Esophagus muscularis mucosa (tissue), 4 donors: ENCODE measurements around the gene IGF2R. TPM values are rescaled to one million over a fixed set of nuclear protein-coding genes. Genes with fewer than 3 reads are reported as not detected.

ENCODE experiments used
- DNase-seq: peaks from one replicate; pipeline ENCODE4 v3.0.0-alpha.2; 2017; ENCODE audit errors: extremely low spot score
- H3K27ac ChIP-seq, 4 donors: fragments of 200-600 bp; sonication (generic); replicated peaks in 1 of 4; 1 replicate in 3 of 4; 2 replicates in 1 of 4; pipeline ENCODE4 v1.5.1; 2016 to 2019; ENCODE audit warnings: mild to moderate bottlenecking in 1 of 4
- H3K27me3 ChIP-seq, 4 donors: fragments of 200-600 bp; sonication (generic); one replicate each; pipeline versions ENCODE4 v1.5.1 to v1.6.0; 2016 to 2019
- H3K36me3 ChIP-seq, 4 donors: fragments of 200-600 bp; sonication (generic); one replicate each; pipeline ENCODE4 v1.5.1; 2016 to 2019
- H3K4me1 ChIP-seq, 4 donors: fragments of 200-600 bp; sonication (generic); one replicate each; pipeline ENCODE4 v1.5.1; 2016 to 2019
- H3K4me3 ChIP-seq, 4 donors: fragments of 200-600 bp; sonication (generic); 1 replicate in 2 of 4; 2 replicates in 2 of 4; pipeline ENCODE4 v1.5.1; 2016 to 2019; ENCODE audit warnings: mild to moderate bottlenecking in 4 of 4, moderate library complexity in 1 of 4
- H3K9me3 ChIP-seq, 4 donors: fragments of 200-600 bp; sonication (generic); 1 replicate in 3 of 4; 2 replicates in 1 of 4; pipeline ENCODE4 v1.5.1; 2016 to 2019
- EP300 ChIP-seq: sonication (generic); formaldehyde crosslinking; IDR thresholded peaks from one replicate; pipeline ENCODE4 v1.6.1; 2017; ENCODE audit warnings: antibody characterized with exemption
- POLR2A ChIP-seq: fragments of 450-650 bp; IDR thresholded peaks from one replicate; pipeline ENCODE4 v1.6.1; 2017; ENCODE audit warnings: antibody characterized with exemption, moderate library complexity, mild to moderate bottlenecking, low read depth
- POLR2AphosphoS5 ChIP-seq, 2 donors: sonication (generic); formaldehyde crosslinking; IDR thresholded peaks; one replicate each; pipeline ENCODE4 v1.6.1; 2017; ENCODE audit warnings: antibody characterized with exemption in 2 of 2
- WGBS: methylation state at CpG from one replicate; pipeline ENCODE4 v1.1.5; 2018; 5-methylcytosine and 5-hydroxymethylcytosine counted together
- intact Hi-C: fragments of 100-400 bp; cut with DNase I; formaldehyde crosslinking; loops from one replicate; pipeline ENCODE4 v1.15.1; 2023
- total RNA-seq, 4 donors: library from RNA; depleted of rRNA; stranded (reverse); fragments of >200 nt; gene quantifications; one replicate each; pipeline versions ENCODE4 v1.1.0 to v1.2.1, GENCODE V29; 2016
- TF ChIP-seq, protein P1 (sequence below), 3 experiments: fragments of 200-600 bp in 2 of 3; fragments of 450-650 bp in 1 of 3; sonication (generic) in 2 of 3; IDR thresholded peaks; one replicate each; pipeline ENCODE4 v1.5.1; 2017 to 2019; ENCODE audit warnings: antibody characterized with exemption in 3 of 3, mild to moderate bottlenecking in 2 of 3, moderate library complexity in 1 of 3

Gene IGF2R
- total RNA-seq, 4 donors from 2014 or later = 43.6 to 75.3 (median 58.4) TPM

DNA sequence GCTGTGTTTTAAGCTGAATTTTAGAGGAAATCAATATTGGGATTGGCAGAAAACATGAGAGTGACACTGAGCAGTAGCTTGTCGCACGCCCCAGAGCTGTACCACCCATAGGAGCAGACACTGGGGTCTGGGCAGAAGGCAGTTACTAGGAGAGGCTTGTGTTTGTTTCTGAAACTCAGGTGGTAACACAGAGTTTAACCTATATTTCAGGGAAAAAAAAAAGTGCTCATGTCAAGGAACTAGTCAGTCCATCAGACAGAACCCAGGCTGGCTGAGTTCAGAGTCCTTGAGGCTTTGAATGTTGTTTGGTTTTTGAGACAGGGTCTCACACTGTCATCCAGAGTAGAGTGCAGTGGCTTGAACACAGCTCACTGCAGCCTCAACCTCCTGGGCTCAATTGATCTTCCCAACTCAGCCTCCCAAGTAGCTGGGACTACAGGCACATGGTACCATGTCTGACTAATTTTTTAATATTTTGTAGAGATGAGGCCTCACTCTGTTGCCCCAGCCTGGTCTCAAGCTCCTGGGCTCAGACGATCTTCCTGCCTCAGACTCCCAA, 159.3 kb downstream of the IGF2R start:
- H3K9me3 ChIP-seq = no peaks in the 10 kb centered on the region
- H3K27me3 ChIP-seq = no peaks in the 10 kb centered on the region
- no peak overlapping the region for H3K4me3 ChIP-seq
- no peaks in the 10 kb centered on the region for H3K36me3 ChIP-seq
- H3K4me1 ChIP-seq = no peaks in the 10 kb centered on the region
- WGBS = 95% methylated on average over 3 of the region's 3 CpGs
- TF ChIP-seq POLR2A (no peak), EP300 (no peak), POLR2AphosphoS5 (IDR thresholded peaks at IDR 0.05) (no peak)
- TF ChIP-seq, protein P1, sequence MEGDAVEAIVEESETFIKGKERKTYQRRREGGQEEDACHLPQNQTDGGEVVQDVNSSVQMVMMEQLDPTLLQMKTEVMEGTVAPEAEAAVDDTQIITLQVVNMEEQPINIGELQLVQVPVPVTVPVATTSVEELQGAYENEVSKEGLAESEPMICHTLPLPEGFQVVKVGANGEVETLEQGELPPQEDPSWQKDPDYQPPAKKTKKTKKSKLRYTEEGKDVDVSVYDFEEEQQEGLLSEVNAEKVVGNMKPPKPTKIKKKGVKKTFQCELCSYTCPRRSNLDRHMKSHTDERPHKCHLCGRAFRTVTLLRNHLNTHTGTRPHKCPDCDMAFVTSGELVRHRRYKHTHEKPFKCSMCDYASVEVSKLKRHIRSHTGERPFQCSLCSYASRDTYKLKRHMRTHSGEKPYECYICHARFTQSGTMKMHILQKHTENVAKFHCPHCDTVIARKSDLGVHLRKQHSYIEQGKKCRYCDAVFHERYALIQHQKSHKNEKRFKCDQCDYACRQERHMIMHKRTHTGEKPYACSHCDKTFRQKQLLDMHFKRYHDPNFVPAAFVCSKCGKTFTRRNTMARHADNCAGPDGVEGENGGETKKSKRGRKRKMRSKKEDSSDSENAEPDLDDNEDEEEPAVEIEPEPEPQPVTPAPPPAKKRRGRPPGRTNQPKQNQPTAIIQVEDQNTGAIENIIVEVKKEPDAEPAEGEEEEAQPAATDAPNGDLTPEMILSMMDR (IDR thresholded peaks at IDR 0.05) = no peak
- no peak overlapping the region for H3K27ac ChIP-seq
- intact Hi-C loops = no loop called here
- DNase-seq = no peak

DNA sequence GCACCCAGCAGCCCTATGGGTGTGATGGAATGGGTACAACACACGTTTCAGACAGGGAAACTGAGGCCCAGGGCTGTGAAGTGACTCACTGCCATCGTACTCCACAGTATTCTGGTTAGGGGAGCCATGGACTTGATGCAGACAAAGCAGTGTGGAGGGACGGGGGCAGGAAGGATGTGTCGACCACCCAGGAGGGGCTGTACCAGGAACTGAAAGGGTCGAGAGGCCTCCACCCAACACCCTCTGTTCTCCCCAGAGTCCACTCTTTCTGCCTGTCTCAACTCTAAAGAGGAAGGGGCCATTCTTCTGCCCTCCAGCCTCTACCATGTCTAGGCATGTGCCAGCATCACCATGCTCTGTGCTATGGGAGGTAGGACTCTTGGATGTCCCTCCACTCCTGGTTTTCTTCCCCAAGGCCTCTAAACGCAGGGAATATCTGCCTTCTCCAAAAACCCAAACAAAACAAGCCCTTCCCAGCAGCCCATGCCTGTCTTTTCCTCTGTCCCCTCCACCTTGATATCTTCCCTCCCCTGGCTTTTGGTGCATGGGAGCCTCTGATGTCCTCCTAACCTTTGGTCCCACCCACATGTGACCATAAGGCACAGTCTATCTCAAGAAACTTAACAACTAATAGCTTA, 160.1 kb downstream of the IGF2R start:
- Histone ChIP-seq H3K27ac (no peak overlapping the region), H3K9me3 (no peaks in the 10 kb centered on the region), H3K4me3 (no peak overlapping the region), H3K36me3 (no peaks in the 10 kb centered on the region), H3K4me1 (no peaks in the 10 kb centered on the region), H3K27me3 (no peaks in the 10 kb centered on the region)
- intact Hi-C loops = no loop called here
- WGBS = 69% methylated on average over 6 of the region's 6 CpGs
- no peak for DNase-seq
- TF ChIP-seq EP300 = no peak
- no peak for TF ChIP-seq POLR2A
- TF ChIP-seq, protein P1 (IDR thresholded peaks at IDR 0.05) = no peak
- no peak for TF ChIP-seq POLR2AphosphoS5 (IDR thresholded peaks at IDR 0.05)

DNA sequence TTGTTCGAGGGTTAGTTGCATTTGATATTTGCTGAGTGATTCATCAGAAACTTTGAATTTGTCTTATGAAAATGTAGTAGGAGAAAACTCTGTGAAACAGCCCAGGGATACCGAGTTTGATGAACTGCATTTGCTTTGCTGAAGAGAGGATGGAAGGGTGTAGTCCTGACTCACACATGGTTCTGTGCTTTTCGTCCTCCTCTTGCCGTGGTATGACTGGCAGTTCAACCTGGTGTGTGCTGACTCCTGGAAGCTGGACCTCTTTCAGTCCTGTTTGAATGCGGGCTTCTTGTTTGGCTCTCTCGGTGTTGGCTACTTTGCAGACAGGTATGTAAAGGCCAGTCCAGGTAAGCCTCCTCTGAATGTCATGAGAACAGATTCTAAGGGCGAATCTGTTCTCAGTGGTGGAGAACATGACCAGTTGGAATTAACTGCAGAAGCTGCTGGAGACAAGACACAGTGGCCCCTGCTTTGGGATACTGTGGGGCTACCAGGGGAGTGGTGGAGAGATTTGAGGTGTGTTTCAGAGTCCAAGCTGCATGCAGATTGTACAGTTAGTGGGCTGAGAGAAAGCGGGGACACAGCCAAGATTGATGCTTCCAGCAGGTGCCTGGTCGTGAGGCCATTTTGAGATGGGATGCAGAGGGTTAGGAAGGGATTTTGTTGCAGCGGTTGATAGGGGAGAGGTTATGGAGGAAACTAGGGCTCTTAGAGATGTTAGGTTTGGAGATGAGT, 161.2 kb downstream of the IGF2R start:
- Histone ChIP-seq H3K9me3 (no peaks in the 10 kb centered on the region), H3K36me3 (no peaks in the 10 kb centered on the region), H3K27ac (no peak overlapping the region), H3K4me1 (no peaks in the 10 kb centered on the region), H3K4me3 (no peak overlapping the region), H3K27me3 (no peaks in the 10 kb centered on the region)
- TF ChIP-seq POLR2A (no peak), EP300 (no peak), POLR2AphosphoS5 (IDR thresholded peaks at IDR 0.05) (no peak)
- TF ChIP-seq, protein P1 (IDR thresholded peaks at IDR 0.05) = no peak
- 90% methylated on average over 10 of the region's 10 CpGs for WGBS
- DNase-seq = no peak
- intact Hi-C loops = no loop called here

DNA sequence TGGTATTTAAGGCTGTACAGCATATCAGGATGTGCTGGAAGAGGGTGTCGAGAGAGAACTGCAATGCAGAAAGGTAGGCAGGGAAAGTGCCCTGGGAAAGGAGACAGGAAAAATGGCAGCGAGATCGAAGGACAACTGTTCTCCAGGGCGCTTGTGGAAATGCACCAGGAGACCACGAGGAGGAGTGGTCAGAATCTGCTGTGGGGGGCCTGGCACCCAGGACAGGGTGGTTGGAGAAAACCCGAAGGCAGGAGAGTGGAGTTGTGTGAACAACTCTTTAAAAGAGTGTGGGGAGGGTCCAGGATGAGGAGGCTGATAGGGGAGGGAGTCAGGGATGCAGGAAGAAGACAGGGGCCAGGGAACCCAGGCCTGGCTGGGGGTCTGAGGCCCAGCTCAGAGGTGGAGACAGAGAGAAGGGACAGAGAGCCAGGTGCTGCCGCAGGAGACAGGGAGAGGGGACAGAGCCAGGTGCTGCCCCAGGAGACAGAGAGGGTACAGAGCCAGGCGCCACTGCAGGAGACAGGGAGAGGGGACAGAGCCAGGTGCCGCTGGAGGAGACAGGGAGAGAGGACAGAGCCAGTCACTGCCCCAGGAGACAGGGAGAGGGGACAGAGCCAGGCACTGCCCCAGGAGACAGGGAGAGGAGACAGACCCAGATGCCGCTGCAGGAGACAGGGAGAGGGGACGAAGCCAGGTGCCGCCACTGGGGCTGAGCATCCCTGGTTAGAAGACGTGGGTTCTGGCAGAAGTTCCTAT, 162.0 kb downstream of the IGF2R start:
- DNase-seq = no peak
- no peaks in the 10 kb centered on the region for H3K4me1 ChIP-seq
- H3K27me3 ChIP-seq = no peaks in the 10 kb centered on the region
- H3K27ac ChIP-seq = no peak overlapping the region
- TF ChIP-seq POLR2AphosphoS5 (IDR thresholded peaks at IDR 0.05) (no peak), POLR2A (no peak), EP300 (no peak)
- TF ChIP-seq, protein P1 (IDR thresholded peaks at IDR 0.05) = no peak
- no peaks in the 10 kb centered on the region for H3K9me3 ChIP-seq
- H3K4me3 ChIP-seq = no peak overlapping the region
- H3K36me3 ChIP-seq = no peaks in the 10 kb centered on the region
- intact Hi-C loops = no loop called here
- 90% methylated on average over 13 of the region's 13 CpGs for whole genome bisulfite sequencing
